GM12878 (cell line): ENCODE measurements around the gene HSPB3. TPM values are rescaled to one million over a fixed set of nuclear protein-coding genes. Genes with fewer than 3 reads are reported as not detected.

Experiments
- ATAC-seq: fragments of 200-7000 bp; cut with Tn5 transposase; 3 replicates; pipeline ENCODE4 v1.9.1; 2020; ENCODE audit warnings: mild to moderate bottlenecking, moderate library complexity
- BruUV-seq: library from RNA; stranded (reverse); fragments of 400-500 nt; replicated peaks from 2 replicates; lab custom pipeline; 2021; lab: Mats Ljungman, UMichigan
- CTCF ChIA-PET: fragments of 300-600 bp; sonication (Branson Sonifier 250); formaldehyde crosslinking; extraction: SDS; loops from one replicate; lab custom pipeline; 2021; ENCODE audit warnings: inconsistent platforms; lab: Yijun Ruan, JAX
- POLR2A ChIA-PET: fragments of 350-600 bp; formaldehyde crosslinking; extraction: SDS; loops from one replicate; lab custom pipeline; 2021; ENCODE audit warnings: inconsistent platforms; lab: Charles Lee
- RAD21 ChIA-PET: fragments of 300-600 bp; sonication (Branson Sonifier 250); formaldehyde crosslinking; loops from one replicate; lab custom pipeline; 2023; ENCODE audit warnings: antibody characterized with exemption; ENCODE audit not compliant: unreplicated experiment; lab: Charles Lee
- SMC1A ChIA-PET: fragments of 300-600 bp; sonication (Branson Sonifier 250); formaldehyde crosslinking; loops from one replicate; lab custom pipeline; 2023; ENCODE audit not compliant: unreplicated experiment, uncharacterized antibody; lab: Charles Lee
- DNase-seq: peaks from one replicate; pipeline ENCODE4 v3.0.0-alpha.2; 2011; ENCODE audit warnings: low read depth, low spot score
- FAIRE-seq: peaks from 3 replicates; lab custom pipeline; 2011; peaks lifted over from hg19 to GRCh38; lab: Jason Lieb, UNC
- H2AFZ ChIP-seq: 2 replicates; pipeline ENCODE4 v1.6.0; 2011; ENCODE audit warnings: low read depth, low read length, control low read depth; ENCODE audit not compliant: control insufficient read depth
- H3K27ac ChIP-seq: 2 replicates; pipeline ENCODE4 v1.5.1; 2011; ENCODE audit warnings: control low read depth; ENCODE audit not compliant: control insufficient read depth, insufficient read depth
- H3K27me3 ChIP-seq, 2 experiments: replicated peaks in 1 of 2; 2 replicates each; pipeline versions ENCODE4 v1.6.0 to v1.6.1; 2011; ENCODE audit warnings: low read length in 1 of 2; ENCODE audit not compliant: control insufficient read depth in 2 of 2, insufficient read depth in 2 of 2
- H3K36me3 ChIP-seq, 2 experiments: 2 replicates each; pipeline ENCODE4 v1.5.1; 2011; ENCODE audit warnings: low read length in 1 of 2; ENCODE audit not compliant: control insufficient read depth in 2 of 2, insufficient read depth in 2 of 2
- H3K4me1 ChIP-seq: 2 replicates; pipeline ENCODE4 v1.6.1; 2011; ENCODE audit warnings: mild to moderate bottlenecking, low read length, moderate library complexity, mixed read lengths; ENCODE audit not compliant: control insufficient read depth, insufficient read depth
- H3K4me2 ChIP-seq: 2 replicates; pipeline ENCODE4 v1.6.0; 2011; ENCODE audit warnings: control low read depth; ENCODE audit not compliant: control insufficient read depth, insufficient read depth
- H3K4me3 ChIP-seq: fragments of 200-600 bp; sonication (generic); 2 replicates; pipeline ENCODE4 v1.5.1; 2016
- H3K79me2 ChIP-seq: 2 replicates; pipeline ENCODE4 v1.6.0; 2011; ENCODE audit warnings: low read length; ENCODE audit not compliant: control insufficient read depth, insufficient read depth
- H3K9ac ChIP-seq: 2 replicates; pipeline ENCODE4 v1.8.0; 2011; ENCODE audit warnings: low read length, control low read depth, mixed read lengths; ENCODE audit not compliant: control insufficient read depth, insufficient read depth
- H3K9me3 ChIP-seq: replicated peaks from 3 replicates; pipeline ENCODE4 v1.5.1; 2011; ENCODE audit warnings: mild to moderate bottlenecking, low read length; ENCODE audit not compliant: control insufficient read depth, insufficient read depth
- H4K20me1 ChIP-seq: 2 replicates; pipeline ENCODE4 v1.6.0; 2011; ENCODE audit not compliant: control insufficient read depth, insufficient read depth
- BRCA1 ChIP-seq: IDR thresholded peaks from 2 replicates; pipeline ENCODE4 v1.6.1; 2011; ENCODE audit warnings: low read depth, low read length, improper control_type of control experiment
- CEBPZ ChIP-seq: fragments of 150-350 bp; IDR thresholded peaks from 2 replicates; pipeline ENCODE4 v1.6.1; 2016; ENCODE audit warnings: low read depth, low read length
- KAT2A ChIP-seq: conservative IDR thresholded peaks from 2 replicates; pipeline ENCODE4 v1.6.1; 2011; ENCODE audit warnings: low read depth, low read length; ENCODE audit not compliant: control insufficient read depth
- NFYB ChIP-seq: IDR thresholded peaks from 2 replicates; pipeline ENCODE4 v1.6.1; 2011; ENCODE audit warnings: low read depth, mild to moderate bottlenecking, low read length, improper control_type of control experiment, moderate library complexity; ENCODE audit not compliant: insufficient read depth
- NR2F1 ChIP-seq: fragments of 450-650 bp; conservative IDR thresholded peaks from 2 replicates; pipeline ENCODE4 v1.6.1; 2017; ENCODE audit warnings: mild to moderate bottlenecking
- PML ChIP-seq: IDR thresholded peaks from 2 replicates; pipeline ENCODE4 v1.6.1; 2012; ENCODE audit warnings: low read length, inconsistent platforms
- RBBP5 ChIP-seq: fragments of 200-600 bp; sonication (generic); conservative IDR thresholded peaks from 2 replicates; pipeline ENCODE4 v1.6.1; 2016
- RELA ChIP-seq: fragments of 450-650 bp; IDR thresholded peaks from 2 replicates; pipeline ENCODE4 v1.8.0; 2014; ENCODE audit warnings: borderline replicate concordance; ENCODE audit not compliant: partially characterized antibody
- SIX5 ChIP-seq: IDR thresholded peaks from 2 replicates; pipeline ENCODE4 v1.6.1; 2011; ENCODE audit warnings: mild to moderate bottlenecking, low read depth, low read length, moderate library complexity; ENCODE audit not compliant: severe bottlenecking
- SREBF2 ChIP-seq: IDR thresholded peaks from 2 replicates; pipeline ENCODE4 v1.6.1; 2012; ENCODE audit warnings: mild to moderate bottlenecking, low read length
- SUZ12 ChIP-seq: fragments of 200-600 bp; sonication (generic); IDR thresholded peaks from one replicate; pipeline ENCODE4 v1.6.1; 2018; ENCODE audit warnings: antibody characterized with exemption, mild to moderate bottlenecking; ENCODE audit not compliant: unreplicated experiment
- ZBED1 ChIP-seq: IDR thresholded peaks from 2 replicates; pipeline ENCODE4 v1.6.1; 2016; ENCODE audit warnings: borderline replicate concordance
- WGBS: methylation state at CpG from one replicate; pipeline ENCODE4 v1.1.6; 2016; ENCODE audit warnings: low lambda C conversion rate; ENCODE audit not compliant: insufficient replicate concordance, insufficient coverage; ENCODE audit errors: missing lambda C conversion rate; 5-methylcytosine and 5-hydroxymethylcytosine counted together
- in situ Hi-C: fragments of 300-500 bp; cut with MboI; formaldehyde crosslinking; loops from 9 replicates; pipeline ENCODE4 v1.14.3; 2018; ENCODE audit warnings: mixed read lengths
- intact Hi-C: fragments of 100-400 bp; cut with micrococcal nuclease; formaldehyde crosslinking; loops from one replicate; pipeline ENCODE4 v1.14.2; 2022; ENCODE audit not compliant: unreplicated experiment
- polyA plus RNA-seq, 11 experiments: library from polyadenylated mRNA; depleted of rRNA in 4 of 11; unstranded in 6 of 11; stranded (reverse) in 5 of 11; fragments of >200 nt; fragmentation: Nextera tagmentation in 4 of 11; fragmentation: Illumina TruSeq in 1 of 11; extraction: Ambion mirVana in 4 of 11; extraction: Trizol in 1 of 11; gene quantifications; 1 replicate in 1 of 11; 2 replicates in 10 of 11; pipeline versions ENCODE4 v1.2.1 to v1.2.3, GENCODE V29; 2011 to 2016; ENCODE audit warnings: inconsistent platforms in 2 of 11, missing spikeins in 2 of 11, low read depth in 1 of 11
- total RNA-seq, 4 experiments: library from RNA; depleted of rRNA in 3 of 4; stranded (reverse); fragments of >200 nt in 3 of 4; fragmentation: Illumina TruSeq in 1 of 4; extraction: Trizol in 1 of 4; gene quantifications; 2 replicates each; pipeline versions ENCODE4 v1.2.1 to v1.2.3, GENCODE V29; 2013 to 2021
- TF ChIP-seq, protein P1 (sequence below): IDR thresholded peaks from 2 replicates; pipeline ENCODE4 v1.6.1; 2011; ENCODE audit warnings: low read depth, mild to moderate bottlenecking, low read length, moderate library complexity, borderline replicate concordance; ENCODE audit errors: extremely low read depth
- TF ChIP-seq, protein P2 (sequence below): fragments of 450-650 bp; IDR thresholded peaks from 2 replicates; pipeline ENCODE4 v1.6.1; 2018; ENCODE audit warnings: borderline replicate concordance, mild to moderate bottlenecking; ENCODE audit not compliant: partially characterized antibody

The HSPB3 gene
- total and polyA plus RNA-seq, 10 of the 15 experiments (the other 5 are each of a cell fraction or from before 2014, with no cell fraction given): 0.11 to 0.60 (median 0.29) TPM; not detected in 7

DNA sequence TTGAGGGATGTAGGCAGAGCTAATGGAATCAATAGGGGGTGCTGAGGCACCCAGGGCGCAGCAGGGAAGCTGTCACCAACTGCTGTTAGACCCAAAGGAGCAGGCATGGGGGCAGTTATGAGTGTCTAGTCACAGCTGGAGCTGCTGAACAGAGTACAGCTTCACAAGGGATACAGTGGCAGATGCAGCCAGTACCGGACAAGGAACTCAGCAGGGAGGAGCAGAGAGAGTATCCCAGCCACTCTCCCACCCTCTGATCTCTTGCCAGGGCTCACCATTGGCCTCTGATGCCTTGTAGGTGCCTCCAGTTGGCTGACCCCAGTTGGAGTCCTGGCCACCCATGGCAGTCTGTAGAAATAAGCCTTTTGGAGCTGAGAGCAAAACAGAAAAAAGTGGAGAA lies 42.6 kb upstream of the HSPB3 start (continued):
- no peak for TF ChIP-seq CEBPZ
- no peak for TF ChIP-seq NFYB
- TF ChIP-seq ZBED1: no peak

GRCh38 chr5:54415147-54415546 lies 40.4 kb upstream of the HSPB3 start:
- SMC1A ChIA-PET: interaction anchor here (0.7 to 6.2 kb wide), 2 partner anchors 13 to 35 kb away, joined by 3 to 71 read pairs; no protein-coding TSS in a partner anchor
- TF ChIP-seq SREBF2 (no peak), PML (no peak), SIX5 (no peak), RELA (no peak), RBBP5 (no peak), KAT2A (no peak), SUZ12 (no peak), BRCA1 (no peak), NR2F1 (no peak)
- TF ChIP-seq, protein P1, sequence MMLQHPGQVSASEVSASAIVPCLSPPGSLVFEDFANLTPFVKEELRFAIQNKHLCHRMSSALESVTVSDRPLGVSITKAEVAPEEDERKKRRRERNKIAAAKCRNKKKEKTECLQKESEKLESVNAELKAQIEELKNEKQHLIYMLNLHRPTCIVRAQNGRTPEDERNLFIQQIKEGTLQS: no peak
- TF ChIP-seq, protein P2, sequence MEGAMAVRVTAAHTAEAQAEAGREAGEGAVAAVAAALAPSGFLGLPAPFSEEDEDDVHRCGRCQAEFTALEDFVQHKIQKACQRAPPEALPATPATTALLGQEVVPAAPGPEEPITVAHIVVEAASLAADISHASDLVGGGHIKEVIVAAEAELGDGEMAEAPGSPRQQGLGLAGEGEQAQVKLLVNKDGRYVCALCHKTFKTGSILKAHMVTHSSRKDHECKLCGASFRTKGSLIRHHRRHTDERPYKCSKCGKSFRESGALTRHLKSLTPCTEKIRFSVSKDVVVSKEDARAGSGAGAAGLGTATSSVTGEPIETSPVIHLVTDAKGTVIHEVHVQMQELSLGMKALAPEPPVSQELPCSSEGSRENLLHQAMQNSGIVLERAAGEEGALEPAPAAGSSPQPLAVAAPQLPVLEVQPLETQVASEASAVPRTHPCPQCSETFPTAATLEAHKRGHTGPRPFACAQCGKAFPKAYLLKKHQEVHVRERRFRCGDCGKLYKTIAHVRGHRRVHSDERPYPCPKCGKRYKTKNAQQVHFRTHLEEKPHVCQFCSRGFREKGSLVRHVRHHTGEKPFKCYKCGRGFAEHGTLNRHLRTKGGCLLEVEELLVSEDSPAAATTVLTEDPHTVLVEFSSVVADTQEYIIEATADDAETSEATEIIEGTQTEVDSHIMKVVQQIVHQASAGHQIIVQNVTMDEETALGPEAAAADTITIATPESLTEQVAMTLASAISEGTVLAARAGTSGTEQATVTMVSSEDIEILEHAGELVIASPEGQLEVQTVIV: no peak

More at GRCh38 chr5:54415147-54415546, 40.4 kb upstream of the HSPB3 start:
- Histone ChIP-seq H3K9ac (no peak overlapping the region), H3K9me3 (no peaks in the 10 kb centered on the region), H3K27ac (no peak overlapping the region), H3K4me1 (no peaks in the 10 kb centered on the region), H3K4me2 (no peak overlapping the region), H4K20me1 (no peaks in the 10 kb centered on the region), H3K27me3 (no peaks in the 10 kb centered on the region; a peak in 1 of 4 replicates), H3K36me3 (no peaks in the 10 kb centered on the region), H3K79me2 (no peaks in the 10 kb centered on the region), H3K4me3 (no peak overlapping the region), H2AFZ (no peak overlapping the region)
- ATAC-seq (no peak), FAIRE-seq (no peak), DNase-seq (no peak)
- in situ Hi-C loops: no loop called here
- WGBS: 92% methylated on average over 3 of the region's 3 CpGs
- no TSS peak for BruUV-seq
- ChIA-PET RAD21 (no interaction called here), POLR2A (interaction anchor here (1.0 kb wide), 1 partner anchor 12 kb away, joined by 4 read pairs; no protein-coding TSS in a partner anchor), CTCF (interaction anchor here (2.1 kb wide), 1 partner anchor 9 kb away, joined by 5 read pairs; no protein-coding TSS in a partner anchor)
- intact Hi-C loops: loop anchor here (5.0 to 10.0 kb wide), 3 partner anchors 103 to 990 kb away; partner anchors contain the start of genes ARL15 and FST
